A549 treated with CpdA at 1 μM for 4 hours (cell line): Measurements from ENCODE around the gene MAGEE1. TPM values are rescaled to one million over a fixed set of nuclear protein-coding genes. Genes with fewer than 3 reads are reported as not detected.

ENCODE experiments used
- total RNA-seq: library from RNA; stranded (reverse); fragments of 200-300 nt; extraction: Qiagen RNA extraction; gene quantifications from 5 replicates; pipeline ENCODE4 v1.2.3, GENCODE V29; 2022; ENCODE audit warnings: low read depth

MAGEE1 gene
- total RNA-seq: 3.6 to 5.6 TPM (median 5.0 TPM) in 5 replicates

GRCh38 chrX:76427560-76428242 is at the start of gene MAGEE1:
Gene MAGEE1, plus strand, starts transcription at chrX:76427710. Its CDS starts 221 bp downstream, at chrX:76427931.

